ENCODE results near the gene HSPD1.
"Not testable (repeated sequence)": the region's sequence is repeated elsewhere in the genome, so short reads cannot be mapped to it uniquely, and the experiment has no call there.

Gene HSPD1

DNA sequence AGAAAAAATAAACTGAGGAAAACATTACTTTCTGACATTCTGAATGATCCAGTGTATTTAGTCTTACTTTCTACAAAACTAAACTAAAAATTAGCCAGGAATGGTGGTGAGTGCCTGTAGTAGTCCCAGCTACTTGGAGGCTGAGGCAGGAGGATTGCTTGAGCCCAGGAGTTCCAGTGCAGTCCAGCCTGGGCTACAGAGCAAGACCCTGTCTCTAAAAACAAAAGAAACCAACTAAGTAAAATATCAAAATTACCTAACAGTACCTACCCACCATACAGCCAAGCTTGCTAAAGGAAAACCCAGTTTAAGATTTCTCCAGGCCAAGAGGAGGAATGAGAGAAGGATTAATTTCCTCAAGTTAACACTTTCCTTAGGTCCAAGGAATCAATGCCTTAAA, 2.9 kb downstream of the HSPD1 start:
- Histone ChIP-seq H3K9me3 (ENCODE audit: insufficient read depth, low read length, severe bottlenecking) (no peaks in the 10 kb centered on the region), H3K27ac (ENCODE audit: low read length) (0 out of 2 replicates have a peak overlapping the region, but pooled peaks have one; percentile 75), H3K36me3 (ENCODE audit: insufficient read depth, low read length) (peaks cover 79% of the 10 kb centered on the region), H3K4me2 (ENCODE audit: insufficient read depth, low read length) (peak overlapping the region; percentile 80), H3K27me3 (ENCODE audit: insufficient read depth, low read length, poor library complexity) (no peaks in the 10 kb centered on the region), H3K79me2 (ENCODE audit: insufficient read depth, low read length) (peaks cover 94% of the 10 kb centered on the region), H3K4me3 (ENCODE audit: low read depth in 1 of 2, low read length in 2 of 2) (peak overlapping the region; percentile 53 to 73; a peak in 3 of 4 replicates), H3K9ac (ENCODE audit: low read depth, low read length) (peak overlapping the region; percentile 74), H3K4me1 (ENCODE audit: insufficient read depth, low read length) (peaks cover 57% of the 10 kb centered on the region), H4K20me1 (ENCODE audit: insufficient read depth, low read length) (peaks cover 55% of the 10 kb centered on the region), H2AFZ (ENCODE audit: low read depth, low read length) (no peak overlapping the region)
- no peak for TF ChIP-seq EZH2 (IDR thresholded peaks at IDR 0.05; ENCODE audit: borderline replicate concordance, low read depth, low read length, severe bottlenecking)
- no peak for ATAC-seq (ENCODE audit: insufficient read depth, low read depth)
- DNase-seq: no peak

DNA sequence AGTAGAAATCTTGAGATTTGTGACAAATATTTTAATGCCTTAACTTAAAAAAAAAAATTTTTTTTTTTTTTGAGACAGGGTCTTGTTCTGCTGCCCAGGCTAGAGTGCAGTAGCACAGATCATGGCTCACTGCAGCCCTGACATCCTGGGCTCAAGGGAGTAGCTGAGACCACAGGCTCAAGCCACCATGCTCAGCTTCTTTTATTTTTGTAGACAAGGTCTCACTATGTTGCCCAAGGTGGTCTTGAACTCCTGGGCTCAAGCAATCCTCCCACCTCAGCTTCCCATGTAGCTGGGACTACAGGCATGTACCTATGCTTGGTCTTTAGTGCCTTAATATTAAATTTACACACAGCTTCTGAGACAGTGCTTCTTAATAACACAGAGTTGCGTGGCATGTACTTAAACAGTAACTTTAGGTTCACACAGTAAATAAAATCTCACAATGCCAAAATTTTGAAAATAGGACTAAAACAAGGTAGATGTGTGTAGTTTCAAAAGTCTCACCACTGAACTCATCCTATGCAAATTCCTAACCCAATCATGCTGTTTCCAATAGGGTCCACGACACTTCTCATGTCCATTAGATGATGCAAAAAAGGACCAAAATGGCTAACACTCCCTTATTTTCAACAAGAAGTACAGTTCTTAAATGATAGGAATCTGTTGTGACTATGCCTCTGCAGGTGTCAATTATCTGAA, 4.1 kb downstream of the HSPD1 start:
- Histone ChIP-seq H3K4me3 (ENCODE audit: low read depth in 1 of 2, low read length in 2 of 2) (peak overlapping the region in 1 of 2 experiments; percentile 73; a peak in 2 of 4 replicates), H4K20me1 (ENCODE audit: insufficient read depth, low read length) (peaks cover 58% of the 10 kb centered on the region), H3K4me1 (ENCODE audit: insufficient read depth, low read length) (peaks cover 50% of the 10 kb centered on the region), H3K4me2 (ENCODE audit: insufficient read depth, low read length) (peak overlapping the region; percentile 80), H3K27ac (ENCODE audit: low read length) (no peak overlapping the region), H3K27me3 (ENCODE audit: insufficient read depth, low read length, poor library complexity) (no peaks in the 10 kb centered on the region), H3K79me2 (ENCODE audit: insufficient read depth, low read length) (peaks cover 92% of the 10 kb centered on the region), H3K36me3 (ENCODE audit: insufficient read depth, low read length) (peaks cover 89% of the 10 kb centered on the region), H3K9ac (ENCODE audit: low read depth, low read length) (peak overlapping the region; percentile 74), H2AFZ (ENCODE audit: low read depth, low read length) (no peak overlapping the region), H3K9me3 (ENCODE audit: insufficient read depth, low read length, severe bottlenecking) (no peaks in the 10 kb centered on the region)
- no peak for ATAC-seq (ENCODE audit: insufficient read depth, low read depth)
- TF ChIP-seq, protein P1, sequence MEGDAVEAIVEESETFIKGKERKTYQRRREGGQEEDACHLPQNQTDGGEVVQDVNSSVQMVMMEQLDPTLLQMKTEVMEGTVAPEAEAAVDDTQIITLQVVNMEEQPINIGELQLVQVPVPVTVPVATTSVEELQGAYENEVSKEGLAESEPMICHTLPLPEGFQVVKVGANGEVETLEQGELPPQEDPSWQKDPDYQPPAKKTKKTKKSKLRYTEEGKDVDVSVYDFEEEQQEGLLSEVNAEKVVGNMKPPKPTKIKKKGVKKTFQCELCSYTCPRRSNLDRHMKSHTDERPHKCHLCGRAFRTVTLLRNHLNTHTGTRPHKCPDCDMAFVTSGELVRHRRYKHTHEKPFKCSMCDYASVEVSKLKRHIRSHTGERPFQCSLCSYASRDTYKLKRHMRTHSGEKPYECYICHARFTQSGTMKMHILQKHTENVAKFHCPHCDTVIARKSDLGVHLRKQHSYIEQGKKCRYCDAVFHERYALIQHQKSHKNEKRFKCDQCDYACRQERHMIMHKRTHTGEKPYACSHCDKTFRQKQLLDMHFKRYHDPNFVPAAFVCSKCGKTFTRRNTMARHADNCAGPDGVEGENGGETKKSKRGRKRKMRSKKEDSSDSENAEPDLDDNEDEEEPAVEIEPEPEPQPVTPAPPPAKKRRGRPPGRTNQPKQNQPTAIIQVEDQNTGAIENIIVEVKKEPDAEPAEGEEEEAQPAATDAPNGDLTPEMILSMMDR (IDR thresholded peaks at IDR 0.05; ENCODE audit: borderline replicate concordance, extremely low read depth, low read length, poor library complexity, severe bottlenecking): no peak
- no peak for TF ChIP-seq EZH2 (IDR thresholded peaks at IDR 0.05; ENCODE audit: borderline replicate concordance, low read depth, low read length, severe bottlenecking)
- no peak for DNase-seq

DNA sequence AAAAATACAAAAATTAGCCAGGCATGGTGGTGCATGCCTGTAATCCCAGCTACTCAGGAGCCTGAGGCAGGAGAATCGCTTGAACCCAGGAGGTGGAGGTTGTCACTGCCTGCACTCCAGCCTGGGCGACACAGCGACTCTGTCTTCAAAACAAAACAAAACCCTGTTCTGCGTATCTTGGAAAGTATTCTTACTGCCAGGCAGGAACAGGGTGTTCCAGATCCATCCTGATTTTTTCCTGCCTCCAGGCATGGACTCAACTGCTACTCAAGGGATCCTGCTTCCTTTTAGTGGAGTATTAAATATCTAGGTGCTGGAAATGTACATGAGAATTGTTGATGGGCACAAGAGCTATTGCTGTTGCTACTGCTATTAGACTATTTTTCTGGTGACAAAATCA, 12.3 kb downstream of the HSPD1 start:
- ATAC-seq (ENCODE audit: insufficient read depth, low read depth) (no peak), DNase-seq (no peak)
- Histone ChIP-seq H3K9ac (ENCODE audit: low read depth, low read length) (no peak overlapping the region), H3K27ac (ENCODE audit: low read length) (no peak overlapping the region), H3K4me2 (ENCODE audit: insufficient read depth, low read length) (no peak overlapping the region), H3K27me3 (ENCODE audit: insufficient read depth, low read length, poor library complexity) (no peaks in the 10 kb centered on the region), H3K9me3 (ENCODE audit: insufficient read depth, low read length, severe bottlenecking) (peaks cover 5% of the 10 kb centered on the region), H3K4me3 (ENCODE audit: low read depth in 1 of 2, low read length in 2 of 2) (no peak overlapping the region), H3K4me1 (ENCODE audit: insufficient read depth, low read length) (no peaks in the 10 kb centered on the region), H3K79me2 (ENCODE audit: insufficient read depth, low read length) (peaks cover 20% of the 10 kb centered on the region; the same call in 1 of the 2 replicates), H4K20me1 (ENCODE audit: insufficient read depth, low read length) (peaks cover 26% of the 10 kb centered on the region; the same call in 1 of the 2 replicates), H3K36me3 (ENCODE audit: insufficient read depth, low read length) (peaks cover 74% of the 10 kb centered on the region), H2AFZ (ENCODE audit: low read depth, low read length) (no peak overlapping the region)
- TF ChIP-seq EZH2 (IDR thresholded peaks at IDR 0.05; ENCODE audit: borderline replicate concordance, low read depth, low read length, severe bottlenecking): no peak
- TF ChIP-seq, protein P1 (IDR thresholded peaks at IDR 0.05; ENCODE audit: borderline replicate concordance, extremely low read depth, low read length, poor library complexity, severe bottlenecking): no peak

DNA sequence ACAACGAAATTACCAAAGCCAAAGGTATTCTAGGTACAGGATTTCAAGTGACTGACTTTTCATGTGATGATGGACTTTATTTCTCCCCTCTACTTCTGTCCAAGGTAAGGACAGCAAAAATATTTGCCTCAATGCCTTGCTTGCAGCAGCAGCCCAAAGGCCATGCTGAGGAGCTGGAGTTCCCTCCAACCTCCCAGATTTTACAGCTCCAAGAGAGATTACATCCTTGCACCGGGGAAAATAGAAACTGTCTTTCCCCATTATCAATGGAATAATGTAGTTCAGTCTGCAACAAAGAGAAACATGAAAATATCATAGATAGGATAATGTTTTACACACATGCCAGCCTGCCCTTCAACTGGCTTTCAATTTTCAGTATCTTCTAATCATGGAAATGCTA, 13.5 kb downstream of the HSPD1 start:
- H4K20me1 ChIP-seq (ENCODE audit: insufficient read depth, low read length): peaks cover 16% of the 10 kb centered on the region; the same call in 1 of the 2 replicates
- peaks cover 62% of the 10 kb centered on the region for H3K36me3 ChIP-seq (ENCODE audit: insufficient read depth, low read length)
- H3K9ac ChIP-seq (ENCODE audit: low read depth, low read length): no peak overlapping the region
- DNase-seq (no peak), ATAC-seq (ENCODE audit: insufficient read depth, low read depth) (no peak)
- no peaks in the 10 kb centered on the region for H3K4me1 ChIP-seq (ENCODE audit: insufficient read depth, low read length)
- H3K4me3 ChIP-seq (ENCODE audit: low read depth in 1 of 2, low read length in 2 of 2): no peak overlapping the region
- peaks cover 8% of the 10 kb centered on the region; the same call in 1 of the 2 replicates for H3K79me2 ChIP-seq (ENCODE audit: insufficient read depth, low read length)
- H2AFZ ChIP-seq (ENCODE audit: low read depth, low read length): no peak overlapping the region
- peaks cover 5% of the 10 kb centered on the region for H3K9me3 ChIP-seq (ENCODE audit: insufficient read depth, low read length, severe bottlenecking)
- no peak overlapping the region for H3K4me2 ChIP-seq (ENCODE audit: insufficient read depth, low read length)
- no peak for TF ChIP-seq EZH2 (IDR thresholded peaks at IDR 0.05; ENCODE audit: borderline replicate concordance, low read depth, low read length, severe bottlenecking)
- H3K27ac ChIP-seq (ENCODE audit: low read length): no peak overlapping the region
- no peaks in the 10 kb centered on the region for H3K27me3 ChIP-seq (ENCODE audit: insufficient read depth, low read length, poor library complexity)

DNA sequence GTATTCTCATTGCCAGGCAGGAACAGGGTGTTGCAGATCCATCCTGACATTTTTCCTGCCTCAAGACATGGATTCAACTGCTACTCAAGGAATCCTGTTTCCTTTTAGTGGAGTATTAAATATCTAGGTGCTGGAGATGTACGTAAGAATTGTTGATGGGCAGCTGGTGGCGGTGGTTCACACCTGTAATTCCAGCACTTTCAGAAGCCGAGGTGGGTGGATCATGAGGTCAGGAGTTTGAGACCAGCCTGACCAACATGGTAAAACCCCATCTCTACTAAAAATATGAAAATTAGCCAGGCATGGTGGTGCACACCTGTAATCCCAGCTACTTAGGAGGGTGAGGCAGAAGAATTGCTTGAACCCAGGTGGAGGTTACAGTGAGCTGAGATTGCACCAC, 15.4 kb downstream of the HSPD1 start:
- peaks cover 42% of the 10 kb centered on the region for H3K36me3 ChIP-seq (ENCODE audit: insufficient read depth, low read length)

More for the DNA sequence above, 15.4 kb downstream of the HSPD1 start:
- not testable (repeated sequence) for H3K79me2 ChIP-seq (ENCODE audit: insufficient read depth, low read length); H3K4me3 ChIP-seq (ENCODE audit: low read depth in 1 of 2, low read length in 2 of 2); H4K20me1 ChIP-seq (ENCODE audit: insufficient read depth, low read length); ATAC-seq (ENCODE audit: insufficient read depth, low read depth); H3K27me3 ChIP-seq (ENCODE audit: insufficient read depth, low read length, poor library complexity); H3K9me3 ChIP-seq (ENCODE audit: insufficient read depth, low read length, severe bottlenecking); H3K4me1 ChIP-seq (ENCODE audit: insufficient read depth, low read length); DNase-seq; H3K27ac ChIP-seq (ENCODE audit: low read length); H3K9ac ChIP-seq (ENCODE audit: low read depth, low read length); H2AFZ ChIP-seq (ENCODE audit: low read depth, low read length); H3K4me2 ChIP-seq (ENCODE audit: insufficient read depth, low read length)

Data from DND-41 (cell line).